Measurements from ENCODE around the gene CCDC146. TPM values are rescaled to one million over a fixed set of nuclear protein-coding genes. Genes with fewer than 3 reads are reported as not detected.
A peak's percentile ranks its signal among the peaks of the same experiment; 100 is the strongest.

CCDC146 gene
- total and polyA plus RNA-seq, 2 of the 13 experiments (the other 11 are each of a cell fraction or from before 2014, with no cell fraction given) = 2.4 to 4.1 TPM

GRCh38 chr7:77308792-77309191, 186.4 kb downstream of the CCDC146 start:
- no peak for FAIRE-seq
- POLR2A ChIA-PET = no interaction called here
- no TSS peak for BruUV-seq (replicated peaks)
- Histone ChIP-seq H3K27me3 (ENCODE audit: control insufficient read depth in 1 of 2, insufficient read depth in 2 of 2, low read length in 2 of 2) (no peaks in the 10 kb centered on the region), H3K36me3 (replicated peaks in 1 of 2; ENCODE audit: control insufficient read depth in 1 of 2, insufficient read depth in 2 of 2, low read length in 2 of 2) (peaks cover 11 to 37% of the 10 kb centered on the region in 2 experiments), H3K27ac (ENCODE audit: extremely low read length, insufficient read depth, low read length) (no peak overlapping the region), H2AFZ (ENCODE audit: low read length) (no peak overlapping the region), H3K9me3 (ENCODE audit: low read length) (no peaks in the 10 kb centered on the region), H3K4me2 (ENCODE audit: low read depth, low read length) (no peak overlapping the region), H3K79me2 (ENCODE audit: insufficient read depth, low read length) (no peaks in the 10 kb centered on the region), H3K9ac (ENCODE audit: insufficient read depth, low read depth, low read length) (no peak overlapping the region), H3K4me1 (ENCODE audit: insufficient read depth, low read length) (peaks cover 18% of the 10 kb centered on the region), H3K4me3 (replicated peaks in 1 of 3; ENCODE audit: insufficient read depth in 1 of 3, low read depth in 2 of 3, low read length in 3 of 3) (no peak overlapping the region), H4K20me1 (ENCODE audit: insufficient read depth, low read length) (no peaks in the 10 kb centered on the region)
- intact Hi-C loops (cut with micrococcal nuclease; ENCODE audit: unreplicated experiment) (no loop called here), in situ Hi-C loops (cut with HindIII; ENCODE audit: extremely low pct_ligation_motif_present, low pct_unique_long_range_greater_than_20kb) (no loop called here)
- ATAC-seq = no peak
- no peak for DNase-seq (ENCODE audit: low spot score)
- 90% methylated on average over 2 of the region's 4 CpGs for WGBS (ENCODE audit: low lambda C conversion rate)
- CTCF ChIA-PET (ENCODE audit: low intra/inter-chr PET ratio, low total read pairs) = no interaction called here
- TF ChIP-seq POLR2A (IDR thresholded peaks at IDR 0.05; ENCODE audit: insufficient read depth in 1 of 2, low read depth in 2 of 2, low read length in 2 of 2) (0 out of 4 replicates have a peak, but pooled peaks of 1 of the 2 experiments have one; percentile 21), ZNF609 (CRISPR knock-in tag; IDR thresholded peaks at IDR 0.05; ENCODE audit: borderline replicate concordance) (no peak), MIXL1 (CRISPR knock-in tag; IDR thresholded peaks at IDR 0.05) (no peak), ZNF142 (CRISPR knock-in tag; IDR thresholded peaks at IDR 0.05) (no peak), RBM22 (optimal IDR thresholded peaks at IDR 0.05; ENCODE audit: low read length) (peak; percentile 50), ZBTB39 (CRISPR knock-in tag; IDR thresholded peaks at IDR 0.05) (no peak), ZNF687 (CRISPR knock-in tag; IDR thresholded peaks at IDR 0.05) (peak; percentile 33; the same call in 1 of the 2 replicates)
